ELR (cell line): ENCODE data around the gene EPN1.

Experiments
- DNase-seq: peaks from one replicate; pipeline ENCODE4 v3.0.0-alpha.2; 2015; ENCODE audit warnings: low read depth

Gene EPN1

DNA sequence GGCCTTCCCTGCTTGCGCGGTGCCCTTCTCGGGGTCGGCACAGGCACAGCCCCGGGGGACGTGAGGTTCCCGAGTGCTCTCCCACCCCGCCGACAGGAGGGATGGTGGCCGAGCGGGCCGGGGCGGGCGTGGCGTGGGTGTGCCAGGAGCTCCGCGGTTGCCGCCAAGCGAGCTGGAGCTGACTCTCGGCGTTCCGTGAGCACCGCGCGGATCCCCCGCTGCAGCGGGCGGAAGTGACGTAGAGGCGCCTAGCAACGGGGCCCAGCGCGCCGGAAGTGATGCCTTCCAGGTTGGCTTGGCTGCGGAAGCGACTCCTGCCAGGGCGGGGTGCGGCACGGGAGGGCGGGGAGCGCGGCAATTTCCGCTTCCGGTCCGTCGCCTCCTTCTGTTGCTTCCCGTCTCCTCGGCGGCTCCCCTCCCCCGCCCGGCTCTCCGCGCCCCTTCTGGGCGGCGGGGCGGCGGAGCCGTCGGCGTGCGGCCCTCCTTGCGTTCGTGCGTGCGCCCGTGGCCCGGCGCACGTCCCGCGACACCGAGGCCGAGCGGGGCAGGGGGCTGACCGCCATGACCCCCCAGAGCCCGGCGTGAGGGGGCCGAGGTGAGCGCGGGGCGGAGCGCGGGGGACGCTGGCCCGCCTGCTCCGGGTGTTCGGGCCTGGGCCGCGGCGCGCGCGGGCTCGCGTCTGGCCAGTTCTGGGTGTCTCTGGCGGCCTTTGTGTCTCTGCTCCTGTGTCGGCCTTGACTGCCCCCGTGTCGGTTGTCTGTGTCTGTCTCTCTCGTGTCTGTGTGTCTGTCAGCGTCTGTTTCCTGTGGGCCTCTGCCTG is at the start of gene EPN1:
TSS of gene EPN1 (plus strand) at position 386 of the 820 bp plus-strand sequence. CDS start 3,402 bp downstream, outside the sequence.
- peak; percentile 98 for DNase-seq

GRCh38 chr19:55626350-55626749 is 48.7 kb upstream of the EPN1 start:
- no peak for DNase-seq

DNA sequence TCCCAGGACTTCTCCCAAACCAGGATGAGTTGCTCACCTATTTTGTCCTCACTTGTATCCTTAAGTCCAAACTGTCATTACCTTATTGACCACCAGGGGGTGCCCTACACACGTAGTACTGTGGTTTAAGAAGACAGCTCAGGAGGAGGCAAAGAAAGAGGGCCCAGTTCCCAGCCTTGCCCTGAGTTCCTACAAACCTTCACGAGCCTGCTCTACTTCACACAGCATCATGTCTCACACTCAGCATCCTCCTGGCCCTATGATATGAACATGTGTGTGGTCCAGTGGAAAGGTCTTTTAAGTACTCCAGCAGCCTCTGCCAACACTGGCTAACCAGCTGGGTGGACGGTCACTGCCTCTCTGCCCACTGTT is 42.6 kb upstream of the EPN1 start:
- peak; percentile 93 for DNase-seq

DNA sequence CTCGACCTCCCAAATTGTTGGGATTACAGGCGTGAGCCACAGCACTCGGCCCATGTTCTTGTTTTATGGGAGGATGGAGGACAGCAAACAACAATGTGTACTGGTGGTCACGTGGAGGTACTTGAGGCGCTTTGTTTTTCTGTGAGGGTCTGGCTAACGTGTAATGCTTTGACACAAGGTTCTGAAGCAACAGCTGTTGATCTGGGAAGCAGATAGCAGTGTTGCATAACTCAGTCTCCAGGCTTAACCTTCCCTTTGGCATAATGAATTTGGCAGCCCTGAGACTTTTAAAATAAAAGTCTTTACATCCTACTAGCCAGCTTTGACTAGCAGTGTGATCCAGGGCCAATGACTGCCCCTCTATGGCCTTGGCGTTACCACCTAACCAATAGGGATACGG is 41.2 kb upstream of the EPN1 start:
- DNase-seq: no peak

- no peak for DNase-seq
Observed at GRCh38 chr19:55635334-55635717, 39.7 kb upstream of the EPN1 start.

- no peak for DNase-seq
Observed at GRCh38 chr19:55635856-55636440, 39.1 kb upstream of the EPN1 start.

- no peak for DNase-seq
Observed at GRCh38 chr19:55636723-55637122, 38.3 kb upstream of the EPN1 start.

- no peak for DNase-seq
Observed at GRCh38 chr19:55637534-55637933, 37.5 kb upstream of the EPN1 start.

DNA sequence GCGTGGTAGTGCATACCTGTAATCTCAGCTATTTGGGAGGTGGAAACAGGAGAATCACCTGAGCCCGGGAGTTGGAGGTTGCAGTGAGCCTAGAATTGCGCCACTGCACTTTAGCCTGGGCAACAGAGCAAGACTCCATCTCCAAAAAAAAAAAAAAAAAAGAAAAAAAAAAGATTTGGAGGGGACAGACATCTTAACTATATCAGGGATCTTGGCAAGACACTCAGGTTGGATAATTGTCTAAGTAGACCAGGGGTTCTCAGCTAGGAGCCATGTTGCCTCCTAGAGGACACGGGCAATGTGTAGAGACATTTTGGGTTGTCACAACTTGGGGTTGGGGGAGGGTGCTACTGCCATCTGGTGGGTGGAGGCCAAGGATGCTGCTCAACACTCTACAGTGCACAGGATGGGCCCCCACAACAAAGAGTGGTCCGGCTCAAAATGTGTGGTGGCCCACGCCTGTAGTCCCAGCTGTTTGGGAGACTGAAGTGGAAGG is 36.1 kb upstream of the EPN1 start:
- peak; percentile 61 for DNase-seq

GRCh38 chr19:55640043-55640576 is 34.9 kb upstream of the EPN1 start:
- DNase-seq: peak; percentile 60

DNA sequence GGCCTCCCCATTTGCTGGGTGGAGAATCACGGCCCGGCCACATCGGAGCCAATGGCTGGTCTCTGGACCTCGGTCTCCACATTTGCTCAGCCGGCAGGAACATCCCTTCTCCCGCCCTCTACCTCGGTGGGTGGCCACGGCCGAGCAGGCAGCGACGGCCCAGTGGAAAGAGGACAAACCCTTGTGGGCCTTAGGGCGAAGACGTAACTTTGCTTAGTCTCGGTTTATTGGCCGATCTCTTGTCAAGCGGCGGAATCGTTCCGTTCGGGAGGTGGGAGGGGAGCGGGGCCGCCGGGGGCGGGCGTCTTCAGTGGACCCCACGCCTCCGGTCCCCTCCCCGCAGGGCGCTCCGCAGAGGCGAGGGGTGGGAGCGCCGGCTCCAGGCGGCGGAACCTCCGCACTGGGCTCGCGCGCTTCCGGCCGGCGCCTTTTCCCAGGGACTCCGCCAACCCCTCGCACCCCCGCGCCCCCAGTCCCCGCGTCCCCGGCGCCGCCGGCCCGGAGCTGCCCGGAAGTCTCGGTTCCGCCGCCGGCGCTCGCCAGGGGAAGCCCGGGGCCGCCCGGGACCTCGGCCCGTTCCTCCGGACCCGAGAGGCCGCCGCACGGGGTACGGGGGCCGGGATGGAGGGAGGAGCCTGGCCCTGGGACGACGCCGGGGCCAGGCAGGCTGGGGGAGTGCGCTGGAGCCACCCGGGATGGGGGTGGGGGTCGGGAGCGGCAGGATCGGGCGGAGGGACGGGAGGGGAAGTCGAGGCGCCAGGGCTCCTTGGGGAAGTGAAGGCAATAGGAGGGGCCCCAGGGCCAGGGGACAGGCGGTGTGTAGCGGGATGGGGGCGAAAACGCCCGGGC is 34.2 kb upstream of the EPN1 start, which contains the start of gene ZNF580:
TSS of gene ZNF580 (plus strand) at position 426 of the 849 bp plus-strand sequence. CDS start 1,507 bp downstream, outside the sequence.
- DNase-seq: peak; percentile 80

DNA sequence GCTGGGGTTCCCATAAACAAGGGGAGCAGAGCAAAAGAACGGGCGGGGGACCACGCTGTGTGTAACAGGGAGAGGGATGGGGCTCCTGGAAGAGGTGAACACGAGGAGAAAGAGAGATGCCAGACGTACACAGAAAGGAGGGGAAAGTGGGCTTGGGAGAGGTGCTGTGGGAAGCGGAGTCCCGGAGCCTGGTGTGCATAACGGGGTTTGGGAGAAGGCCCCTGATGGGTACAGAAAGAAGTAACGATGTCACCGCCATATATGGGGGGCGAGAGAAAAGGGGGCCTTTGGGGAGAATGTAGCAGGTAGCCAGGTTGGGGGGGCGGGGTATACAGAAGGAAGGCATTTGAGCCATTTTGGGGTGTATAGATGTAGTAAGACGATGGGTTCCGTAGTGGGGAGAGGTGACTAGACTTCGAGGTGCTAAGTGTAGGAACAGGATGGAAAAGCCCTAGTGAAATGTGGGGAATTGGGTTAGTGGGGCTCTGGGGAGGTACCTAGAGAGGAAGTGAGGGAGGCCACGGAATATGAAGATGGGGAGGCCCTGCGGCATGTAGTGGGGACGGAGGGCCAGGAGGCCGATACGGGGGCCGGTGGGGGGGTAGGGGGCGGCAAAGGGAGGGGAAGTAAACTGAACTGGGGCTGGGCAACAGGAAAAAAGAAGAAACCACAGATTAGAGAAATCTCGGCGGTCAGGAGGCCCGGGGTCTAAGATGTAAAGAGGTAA is 33.4 kb upstream of the EPN1 start:
- peak; percentile 53 for DNase-seq

- DNase-seq: peak; percentile 34
Observed at GRCh38 chr19:55642153-55643002, 32.6 kb upstream of the EPN1 start.

GRCh38 chr19:55643003-55643886 is 31.8 kb upstream of the EPN1 start, which contains the start of gene ZNF581:
Gene ZNF581 (plus strand): TSS chr19:55643649. CDS start chr19:55644572, 923 bp downstream.
- DNase-seq: peak; percentile 81

GRCh38 chr19:55643887-55644176 is 31.2 kb upstream of the EPN1 start:
- DNase-seq: no peak

DNA sequence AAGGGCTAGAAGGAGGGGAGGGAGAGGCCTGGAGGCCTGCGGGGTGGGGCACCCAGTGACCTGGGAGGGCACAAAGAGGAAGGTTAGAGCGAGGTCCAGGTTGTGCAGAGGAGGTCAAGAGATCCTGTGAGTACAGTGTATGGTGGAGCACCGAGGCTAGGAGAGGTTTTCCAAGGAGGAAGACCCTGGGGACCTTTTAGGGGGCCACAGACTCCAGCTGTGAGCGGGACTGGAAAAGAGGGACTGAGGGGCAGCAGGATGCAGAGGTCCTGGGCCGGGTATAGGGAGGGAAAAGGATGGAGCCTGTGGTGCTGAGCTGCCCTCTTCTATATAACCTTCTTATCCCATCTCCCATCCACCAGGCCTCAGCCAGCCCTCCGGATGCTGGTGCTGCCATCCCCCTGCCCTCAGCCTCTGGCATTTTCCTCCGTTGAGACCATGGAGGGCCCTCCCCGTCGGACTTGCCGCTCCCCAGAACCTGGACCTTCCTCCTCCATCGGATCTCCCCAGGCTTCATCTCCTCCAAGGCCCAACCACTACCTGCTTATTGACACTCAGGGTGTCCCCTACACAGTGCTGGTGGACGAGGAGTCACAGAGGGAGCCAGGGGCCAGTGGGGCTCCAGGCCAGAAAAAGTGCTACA is 30.7 kb upstream of the EPN1 start:
- no peak for DNase-seq

GRCh38 chr19:55644842-55645511 is 30.0 kb upstream of the EPN1 start:
- DNase-seq: no peak

DNA sequence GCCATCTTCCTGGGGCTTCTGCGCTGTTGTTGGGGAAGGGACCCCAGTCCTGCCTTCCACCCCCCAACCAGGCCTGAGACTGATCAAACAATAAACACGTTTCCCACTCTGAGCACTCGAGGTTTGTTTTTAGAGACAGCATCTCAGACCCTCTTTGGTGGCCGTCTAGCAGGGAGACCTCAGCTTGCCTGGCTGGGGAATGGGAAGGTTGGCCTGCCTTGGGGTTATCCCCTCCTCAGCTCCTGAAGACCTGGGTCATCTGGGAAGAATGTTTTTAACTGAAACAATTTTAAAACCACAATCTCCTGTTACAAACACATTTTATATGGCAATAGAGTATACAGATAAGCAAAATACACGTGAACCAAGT is 29.5 kb upstream of the EPN1 start:
- DNase-seq: no peak
